ENCODE results near the gene MINDY2.

- no peak for TF ChIP-seq CTCF (IDR thresholded peaks at IDR 0.05; ENCODE audit: borderline replicate concordance, extremely low read depth, low read length, poor library complexity, severe bottlenecking)
- no peak for TF ChIP-seq EZH2 (IDR thresholded peaks at IDR 0.05; ENCODE audit: borderline replicate concordance, low read depth, low read length, severe bottlenecking)
Observed at GRCh38 chr15:58797505-58797904, 26.4 kb downstream of the MINDY2 start.
